ENCODE data around the gene DOP1A.
A peak's percentile ranks its signal among the peaks of the same experiment; 100 is the strongest.
"Not testable (repeated sequence)": the region's sequence is repeated elsewhere in the genome, so short reads cannot be mapped to it uniquely, and the experiment has no call there.

DOP1A gene

GRCh38 chr6:83153883-83154521 is 86.5 kb downstream of the DOP1A start:
- DNase-seq, result no peak

DNA sequence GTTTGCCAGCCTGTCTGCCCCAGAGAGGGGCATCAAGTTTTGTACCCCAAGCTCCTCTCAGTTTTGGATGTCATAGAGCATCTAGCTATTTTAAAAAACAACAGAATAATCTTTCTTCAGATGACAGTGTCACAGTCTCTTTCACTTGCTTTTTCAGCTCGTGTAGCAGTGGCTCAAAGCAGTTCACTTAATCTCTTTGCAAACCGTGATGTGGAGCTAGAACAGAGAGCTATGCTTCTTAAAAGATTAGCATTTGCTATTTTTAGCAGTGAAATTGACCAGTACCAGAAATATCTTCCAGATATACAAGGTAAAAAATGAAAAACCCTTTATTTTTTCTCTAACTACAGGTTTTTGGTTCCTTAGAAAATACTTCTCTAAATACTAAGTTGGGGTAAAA is 88.3 kb downstream of the DOP1A start:
- DNase-seq, result no peak

- no peak for DNase-seq
Observed at GRCh38 chr6:83160167-83160566, 92.7 kb downstream of the DOP1A start.

DNA sequence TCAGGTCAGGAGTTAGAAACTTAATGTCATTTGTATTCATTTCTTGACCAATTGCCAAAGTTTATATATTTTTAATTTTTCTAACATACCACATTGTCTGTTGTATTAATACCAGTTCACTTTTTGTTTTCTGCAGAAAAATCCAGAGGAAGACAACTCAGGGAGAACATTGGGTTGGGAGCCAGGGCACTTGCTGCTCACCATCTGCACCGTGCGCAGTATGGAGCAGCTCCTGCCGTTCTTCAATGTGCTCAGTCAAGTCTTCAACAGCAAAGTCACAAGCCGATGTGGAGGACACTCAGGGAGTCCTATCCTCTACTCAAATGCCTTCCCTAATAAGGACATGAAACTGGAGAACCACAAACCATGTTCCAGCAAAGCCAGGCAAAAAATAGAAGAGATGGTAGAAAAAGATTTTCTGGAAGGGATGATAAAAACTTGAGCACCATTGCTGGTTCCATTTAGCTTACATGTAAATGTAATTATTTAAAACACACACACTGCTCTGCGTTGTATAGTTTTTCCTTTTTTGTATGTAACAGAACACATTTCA is 100.3 kb downstream of the DOP1A start:
- DNase-seq, result no peak

- no peak for DNase-seq
Observed at GRCh38 chr6:83168556-83168955, 101.1 kb downstream of the DOP1A start.

- no peak for DNase-seq
Observed at GRCh38 chr6:83169106-83169505, 101.6 kb downstream of the DOP1A start.

GRCh38 chr6:83169511-83169910 is 102.0 kb downstream of the DOP1A start:
- DNase-seq, result no peak

DNA sequence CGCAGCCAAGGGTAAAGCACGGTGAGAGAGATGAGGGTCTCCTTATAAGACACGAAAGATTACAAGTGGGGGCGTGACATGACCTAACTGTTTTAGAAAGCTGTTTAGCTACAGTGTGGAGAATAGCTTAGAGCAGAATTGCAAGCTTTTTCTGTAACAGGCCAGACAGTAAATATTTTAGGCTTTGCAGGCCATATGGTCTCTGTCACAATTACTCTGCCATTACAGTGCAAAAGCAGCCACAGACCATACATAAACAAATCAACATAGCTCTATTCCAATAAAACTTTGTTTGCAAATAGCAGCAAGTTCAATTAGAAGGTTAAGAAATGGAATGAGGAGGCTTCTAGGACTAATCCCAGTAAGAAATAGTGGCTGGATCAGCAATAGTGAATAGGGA is 108.8 kb downstream of the DOP1A start:
- no peak for DNase-seq

DNA sequence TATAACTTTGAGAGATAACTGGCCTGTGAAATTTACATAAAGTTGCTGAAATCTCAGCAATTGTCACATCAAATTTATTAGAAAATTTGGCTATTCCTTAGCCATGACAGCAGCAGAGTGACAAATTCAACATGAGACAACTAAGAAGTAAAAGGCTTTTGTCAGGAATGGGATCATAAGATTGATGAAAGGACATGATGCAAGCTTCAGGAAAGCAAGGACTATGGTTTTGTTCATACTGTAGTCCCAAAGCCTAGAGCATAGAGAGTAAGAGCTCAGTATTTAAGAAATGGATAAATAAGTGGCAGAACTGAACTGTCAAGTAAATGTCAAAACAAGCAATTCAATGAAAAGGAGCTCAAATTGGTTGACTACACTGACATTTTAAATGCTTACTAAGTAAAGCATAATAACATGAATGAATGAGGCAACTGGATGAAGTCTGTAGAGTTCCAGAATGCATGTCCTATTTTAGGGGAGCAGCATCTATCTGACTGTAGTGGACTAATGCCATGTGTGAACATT is 113.0 kb downstream of the DOP1A start:
- DNase-seq, result no peak

DNA sequence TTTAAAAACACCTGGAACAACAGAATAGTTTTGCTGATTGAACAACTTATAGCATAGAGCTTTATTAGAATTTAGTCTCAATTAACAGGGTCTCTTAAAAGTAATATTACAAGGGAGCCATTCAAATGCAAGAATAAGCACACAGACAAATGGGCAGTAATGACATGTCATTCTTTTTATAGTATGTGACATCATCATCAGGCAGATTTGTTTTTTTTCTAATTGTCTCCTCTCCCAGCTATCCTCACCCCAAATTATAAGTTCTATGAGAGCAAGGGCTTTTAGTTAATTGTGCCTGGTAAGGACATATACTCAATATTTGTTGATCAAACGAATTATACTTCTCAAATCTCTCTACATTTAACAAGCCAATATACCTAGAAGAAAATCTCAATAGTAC is 114.6 kb downstream of the DOP1A start:
- no peak for DNase-seq

- DNase-seq, result no peak
Observed at GRCh38 chr6:83183082-83183828, 115.8 kb downstream of the DOP1A start.

- DNase-seq, result no peak
Observed at GRCh38 chr6:83185096-83185495, 117.6 kb downstream of the DOP1A start.

- DNase-seq, result no peak
Observed at GRCh38 chr6:83188501-83188900, 121.0 kb downstream of the DOP1A start.

GRCh38 chr6:83190626-83191025 is 123.2 kb downstream of the DOP1A start:
- DNase-seq, result no peak

GRCh38 chr6:83191974-83192373 is 124.5 kb downstream of the DOP1A start:
- not testable (repeated sequence) for DNase-seq

DNA sequence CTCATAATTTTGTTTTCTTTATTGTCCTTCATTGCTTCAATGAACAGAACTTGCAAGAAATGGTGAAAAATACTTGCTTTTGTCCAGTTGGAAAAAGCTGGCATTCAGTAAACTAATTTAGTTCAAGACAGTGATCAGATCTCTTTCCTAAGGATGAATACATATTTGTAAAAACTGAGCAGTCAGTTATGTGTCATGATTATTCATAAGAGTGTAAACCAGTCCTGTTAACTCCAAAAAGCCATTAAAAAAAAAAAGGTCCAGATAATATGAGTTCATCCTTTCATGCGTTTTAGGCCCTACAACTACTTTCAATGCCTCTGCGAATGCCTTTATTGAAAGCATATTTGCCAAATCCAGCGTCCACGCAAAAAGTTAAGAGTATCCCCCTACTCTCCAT is 125.0 kb downstream of the DOP1A start:
- no peak for DNase-seq

- peak; percentile 84 for DNase-seq
Observed at GRCh38 chr6:83192871-83193746, 125.6 kb downstream of the DOP1A start, which contains the start of the genes PGM3 and RWDD2A. PGM3 (minus strand) TSS chr6:83193265; CDS start chr6:83191012, 2,253 bp downstream. RWDD2A (plus strand) TSS chr6:83193357; CDS start chr6:83194452, 1,095 bp downstream.

DNA sequence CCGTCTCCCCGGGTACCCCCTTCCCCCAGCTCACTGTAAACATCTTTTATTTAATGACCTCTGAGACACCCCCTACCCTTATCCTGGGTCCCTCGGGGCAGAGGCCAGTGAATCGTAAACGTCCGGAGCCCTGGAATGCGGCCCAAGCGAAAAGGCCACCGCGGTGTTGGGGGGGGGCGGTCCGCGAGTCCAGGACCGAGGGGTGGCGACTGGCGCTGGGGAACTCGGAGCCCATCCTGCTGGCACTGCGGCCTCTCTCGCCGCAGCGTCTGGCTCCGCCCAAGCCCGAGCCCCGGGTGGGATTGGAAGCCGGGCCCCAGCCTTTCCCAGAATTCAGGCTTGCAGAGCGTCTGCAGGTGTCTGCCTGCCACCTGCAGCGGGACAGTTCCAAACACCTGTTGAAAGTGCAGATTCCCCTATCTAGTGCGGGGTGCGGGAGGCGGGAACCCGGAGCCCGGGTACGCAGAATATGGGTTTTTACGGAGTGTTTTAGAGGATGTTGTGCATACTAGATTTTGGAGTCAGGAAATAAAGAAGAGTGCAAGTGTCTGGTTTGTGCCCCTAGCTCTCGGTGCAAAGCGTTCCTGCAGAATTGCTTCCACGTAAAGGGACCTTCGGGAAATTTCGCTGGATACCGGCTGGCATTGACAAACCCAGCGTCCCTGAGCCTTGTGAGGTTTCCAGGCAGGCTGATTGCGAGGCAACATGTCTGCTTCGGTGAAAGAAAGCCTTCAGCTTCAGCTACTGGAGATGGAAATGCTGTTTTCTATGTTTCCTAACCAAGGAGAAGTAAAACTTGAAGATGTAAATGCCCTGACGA is 126.5 kb downstream of the DOP1A start:
- no peak for DNase-seq

- DNase-seq, result no peak
Observed at GRCh38 chr6:83198486-83199172, 131.2 kb downstream of the DOP1A start.

- DNase-seq, result no peak
Observed at GRCh38 chr6:83199173-83199862, 131.8 kb downstream of the DOP1A start.

- no peak for DNase-seq
Observed at GRCh38 chr6:83199863-83200225, 132.4 kb downstream of the DOP1A start.
